WI38 (cell line): Measurements from ENCODE around the gene UBE2H.
"Not testable (repeated sequence)": the region's sequence is repeated elsewhere in the genome, so short reads cannot be mapped to it uniquely, and the experiment has no call there.

ENCODE experiments used
- H3K4me3 ChIP-seq: 2 replicates; pipeline ENCODE4 v1.5.1; 2011; ENCODE audit warnings: low read depth, mild to moderate bottlenecking, control low read depth, low read length
- TF ChIP-seq, protein P1 (sequence below): IDR thresholded peaks from 2 replicates; pipeline ENCODE4 v1.5.1; 2012; ENCODE audit warnings: low read depth, mild to moderate bottlenecking, control low read depth, low read length

The UBE2H gene

DNA sequence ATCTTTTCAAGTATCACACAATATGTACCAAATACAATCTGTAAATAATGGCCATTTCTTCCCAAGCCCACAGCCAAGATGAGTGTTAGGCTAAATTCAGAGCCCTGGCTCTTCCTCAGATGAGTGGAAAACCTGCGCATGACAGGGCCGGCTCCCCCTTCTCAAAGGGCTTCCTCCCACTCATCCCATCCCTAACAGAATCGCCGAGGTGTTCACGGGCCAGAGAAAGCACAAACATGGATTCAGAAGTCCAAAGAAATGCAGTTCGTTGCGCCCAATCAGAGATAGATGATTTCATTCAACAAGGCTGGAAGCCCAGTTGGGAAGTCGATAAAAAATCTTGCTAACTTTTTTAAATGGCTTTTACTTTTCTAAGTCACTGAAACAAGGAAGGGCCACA is 121.8 kb downstream of the UBE2H start:
- H3K4me3 ChIP-seq, result no peak overlapping the region
- TF ChIP-seq, protein P1, sequence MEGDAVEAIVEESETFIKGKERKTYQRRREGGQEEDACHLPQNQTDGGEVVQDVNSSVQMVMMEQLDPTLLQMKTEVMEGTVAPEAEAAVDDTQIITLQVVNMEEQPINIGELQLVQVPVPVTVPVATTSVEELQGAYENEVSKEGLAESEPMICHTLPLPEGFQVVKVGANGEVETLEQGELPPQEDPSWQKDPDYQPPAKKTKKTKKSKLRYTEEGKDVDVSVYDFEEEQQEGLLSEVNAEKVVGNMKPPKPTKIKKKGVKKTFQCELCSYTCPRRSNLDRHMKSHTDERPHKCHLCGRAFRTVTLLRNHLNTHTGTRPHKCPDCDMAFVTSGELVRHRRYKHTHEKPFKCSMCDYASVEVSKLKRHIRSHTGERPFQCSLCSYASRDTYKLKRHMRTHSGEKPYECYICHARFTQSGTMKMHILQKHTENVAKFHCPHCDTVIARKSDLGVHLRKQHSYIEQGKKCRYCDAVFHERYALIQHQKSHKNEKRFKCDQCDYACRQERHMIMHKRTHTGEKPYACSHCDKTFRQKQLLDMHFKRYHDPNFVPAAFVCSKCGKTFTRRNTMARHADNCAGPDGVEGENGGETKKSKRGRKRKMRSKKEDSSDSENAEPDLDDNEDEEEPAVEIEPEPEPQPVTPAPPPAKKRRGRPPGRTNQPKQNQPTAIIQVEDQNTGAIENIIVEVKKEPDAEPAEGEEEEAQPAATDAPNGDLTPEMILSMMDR, result no peak

GRCh38 chr7:129829737-129830631 is 122.8 kb downstream of the UBE2H start:
- TF ChIP-seq, protein P1, result peak; percentile 65
- no peak overlapping the region for H3K4me3 ChIP-seq

GRCh38 chr7:129828989-129829736 is 123.6 kb downstream of the UBE2H start:
- TF ChIP-seq, protein P1, result no peak
- H3K4me3 ChIP-seq, result no peak overlapping the region

DNA sequence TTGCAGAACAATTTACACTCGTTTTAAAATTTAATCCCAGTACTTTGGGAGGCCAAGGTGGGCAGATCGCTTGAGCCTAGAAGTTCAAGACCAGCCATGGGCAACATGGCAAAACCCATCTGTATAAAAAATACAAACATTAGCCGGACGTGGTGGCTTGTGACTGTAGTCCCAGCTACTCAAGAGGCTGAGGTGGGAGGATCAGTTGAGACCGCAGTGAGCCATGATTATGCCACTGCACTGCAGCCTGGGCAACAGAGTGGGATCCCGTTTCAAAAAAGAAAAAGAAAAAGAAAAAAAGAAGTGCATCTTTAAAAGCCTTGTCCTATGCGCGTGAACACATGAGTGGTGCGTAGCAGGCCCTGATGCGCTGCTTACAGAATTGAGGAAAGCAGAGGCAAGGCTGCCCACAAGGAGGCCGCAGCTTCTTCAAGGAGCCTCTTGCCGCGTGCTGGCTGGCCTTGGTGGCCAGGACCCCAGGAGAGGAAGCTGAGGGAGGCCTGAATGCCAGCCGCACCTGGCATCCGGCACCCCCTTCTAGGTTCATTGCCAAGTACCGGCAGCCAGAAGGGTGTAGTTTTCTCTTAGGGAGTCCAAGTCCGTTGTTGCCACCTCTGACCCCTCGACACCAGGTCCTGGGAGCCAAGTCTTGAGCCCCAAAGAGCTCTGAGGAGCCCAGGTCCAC is 124.5 kb downstream of the UBE2H start:
- H3K4me3 ChIP-seq, result no peak overlapping the region
- TF ChIP-seq, protein P1, result no peak

DNA sequence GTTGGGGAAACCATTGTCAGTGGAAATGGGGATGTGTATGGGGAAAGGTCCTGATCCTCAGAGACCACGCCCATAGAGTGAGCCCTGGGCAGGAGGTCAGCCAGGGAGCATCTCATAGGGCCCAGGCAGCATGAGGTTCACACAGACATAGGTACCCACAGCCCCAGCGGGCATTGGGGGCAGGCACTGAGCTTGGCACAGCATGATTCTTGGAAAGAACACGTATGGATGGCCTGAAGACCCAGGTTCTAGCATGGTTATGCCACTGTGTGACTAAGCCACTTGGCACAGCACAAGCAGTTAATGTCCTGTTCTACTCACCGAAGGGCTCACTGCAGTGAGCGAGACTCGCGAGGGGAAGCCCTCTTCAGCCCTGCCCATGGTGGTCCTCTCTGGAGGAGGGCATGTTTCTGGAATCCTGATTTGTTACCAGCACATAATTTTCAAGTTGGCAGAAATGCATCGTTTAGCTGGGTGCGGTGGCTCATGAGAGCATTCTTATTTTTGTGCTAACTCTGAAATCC is 125.2 kb downstream of the UBE2H start:
- TF ChIP-seq, protein P1, result no peak
- no peak overlapping the region for H3K4me3 ChIP-seq

DNA sequence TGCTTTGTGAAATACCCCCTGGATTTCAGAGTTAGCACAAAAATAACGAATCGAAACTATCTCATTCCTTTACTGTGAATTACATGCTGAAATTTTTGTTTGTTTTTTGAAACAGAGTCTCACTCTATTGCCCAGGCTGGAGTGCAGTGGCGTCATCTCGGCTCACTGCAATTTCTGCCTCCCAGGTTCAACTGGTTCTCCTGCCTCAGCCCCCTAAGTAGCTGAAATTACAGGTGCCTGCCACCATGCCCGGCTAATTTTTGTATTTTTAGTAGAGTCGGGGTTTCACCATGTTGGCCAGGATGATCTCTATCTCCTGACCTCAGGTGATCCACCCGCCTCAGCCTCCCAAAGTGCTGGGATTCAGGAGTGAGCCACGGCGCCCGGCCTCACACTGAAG is 125.9 kb downstream of the UBE2H start:
- not testable (repeated sequence) for H3K4me3 ChIP-seq

DNA sequence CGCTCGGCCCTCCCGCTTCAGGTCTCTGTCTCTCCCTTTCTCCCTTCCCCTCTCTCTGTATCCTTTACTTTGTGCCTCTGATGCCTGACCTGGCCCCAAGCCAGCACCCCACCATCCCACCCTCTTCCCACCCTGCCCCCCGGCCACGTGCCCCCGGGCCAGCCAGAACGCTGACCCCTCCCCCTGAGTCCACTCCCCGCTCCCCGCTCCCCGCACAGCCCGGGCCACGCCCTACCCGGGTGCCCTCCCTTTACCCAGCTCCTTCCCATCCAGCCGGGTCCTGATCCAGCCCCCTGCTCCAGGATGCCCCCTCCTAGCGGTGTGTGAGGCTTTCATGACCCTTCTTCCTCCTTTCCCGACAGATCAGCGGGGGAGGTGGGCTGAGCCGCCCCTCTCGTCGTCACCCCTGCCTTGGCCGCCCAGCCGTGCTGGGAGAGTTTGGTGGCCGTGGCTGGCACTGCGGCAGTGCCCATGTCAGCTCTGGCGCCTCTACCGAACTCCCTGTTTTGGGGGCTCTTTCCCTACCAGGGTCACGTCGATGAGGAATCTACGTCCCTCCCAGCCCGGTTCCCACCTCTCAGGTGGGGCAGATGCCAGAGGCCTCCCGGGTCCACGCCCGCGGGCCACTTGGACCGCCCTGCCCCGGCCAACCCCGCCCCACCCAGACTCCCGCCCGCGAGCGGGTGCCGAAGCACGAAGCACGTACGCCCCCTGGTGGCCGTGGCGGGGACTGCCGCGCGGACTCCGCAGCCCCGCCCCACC is 127.4 kb downstream of the UBE2H start:
- H3K4me3 ChIP-seq, result peak overlapping the region; percentile 81
- TF ChIP-seq, protein P1, result no peak; the same call in none of the 2 replicates
